22Rv1 (cell line): ENCODE results near the gene ZNF606.
A peak's percentile ranks its signal among the peaks of the same experiment; 100 is the strongest.

ENCODE experiments used
- H3K27ac ChIP-seq: fragments of 450-650 bp; 2 replicates; pipeline ENCODE4 v1.5.1; 2017
- CTCF ChIP-seq: fragments of 450-650 bp; IDR thresholded peaks from 2 replicates; pipeline ENCODE4 v1.5.1; 2017; ENCODE audit warnings: mild to moderate bottlenecking
- ZFX ChIP-seq: fragments of 450-650 bp; IDR thresholded peaks from 2 replicates; pipeline ENCODE4 v1.6.1; 2017; ENCODE audit warnings: antibody characterized with exemption, borderline replicate concordance

ZNF606 gene

GRCh38 chr19:58042495-58043340 lies 40.1 kb upstream of the ZNF606 start:
- no peak overlapping the region for H3K27ac ChIP-seq
- TF ChIP-seq ZFX: no peak
- no peak for TF ChIP-seq CTCF

- no peak overlapping the region for H3K27ac ChIP-seq
- TF ChIP-seq ZFX: no peak
- TF ChIP-seq CTCF: no peak
Measured at GRCh38 chr19:58040751-58041525, 38.3 kb upstream of the ZNF606 start.

GRCh38 chr19:58038688-58039204 lies 36.1 kb upstream of the ZNF606 start:
- TF ChIP-seq CTCF: no peak
- TF ChIP-seq ZFX: no peak
- no peak overlapping the region for H3K27ac ChIP-seq

- H3K27ac ChIP-seq: no peak overlapping the region
- no peak for TF ChIP-seq ZFX
- TF ChIP-seq CTCF: no peak
Measured at GRCh38 chr19:58037927-58038687, 35.5 kb upstream of the ZNF606 start.

GRCh38 chr19:58035863-58036262 lies 33.2 kb upstream of the ZNF606 start:
- TF ChIP-seq CTCF (no peak), ZFX (no peak)

GRCh38 chr19:58034477-58034793 lies 31.8 kb upstream of the ZNF606 start:
- peak overlapping the region; percentile 68 for H3K27ac ChIP-seq
- TF ChIP-seq ZFX (no peak), CTCF (no peak)

More at GRCh38 chr19:58035863-58036262, 33.2 kb upstream of the ZNF606 start:
- no peak overlapping the region for H3K27ac ChIP-seq
